Inflammatory macrophage (primary cell): ENCODE data around the gene TOX2.
"Not testable (repeated sequence)": the region's sequence is repeated elsewhere in the genome, so short reads cannot be mapped to it uniquely, and the experiment has no call there.

ENCODE experiments used
- DNase-seq, 2 donors: peaks; one replicate each; pipeline ENCODE4 v3.0.0-alpha.2; 2020 to 2022

The TOX2 gene

DNA sequence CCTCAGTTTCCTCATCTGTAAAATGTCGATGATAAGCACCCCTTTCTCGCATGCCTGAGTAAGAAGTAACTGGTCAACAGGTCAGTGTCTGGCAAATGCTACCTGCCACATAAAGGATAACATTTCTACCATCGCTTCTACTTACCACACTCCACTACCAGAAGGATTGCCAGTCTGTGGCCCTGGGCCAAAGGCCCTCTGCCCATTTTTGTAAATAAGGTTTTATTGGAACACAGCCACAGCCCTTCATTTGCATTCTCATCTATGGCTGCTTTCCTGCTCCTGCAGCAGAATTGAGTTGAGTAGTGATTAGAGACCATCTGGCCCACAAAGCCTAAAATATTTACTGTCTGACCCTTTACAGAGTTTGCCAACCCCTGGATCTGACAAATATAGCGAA is 121.8 kb downstream of the TOX2 start:
- DNase-seq: no peak

DNA sequence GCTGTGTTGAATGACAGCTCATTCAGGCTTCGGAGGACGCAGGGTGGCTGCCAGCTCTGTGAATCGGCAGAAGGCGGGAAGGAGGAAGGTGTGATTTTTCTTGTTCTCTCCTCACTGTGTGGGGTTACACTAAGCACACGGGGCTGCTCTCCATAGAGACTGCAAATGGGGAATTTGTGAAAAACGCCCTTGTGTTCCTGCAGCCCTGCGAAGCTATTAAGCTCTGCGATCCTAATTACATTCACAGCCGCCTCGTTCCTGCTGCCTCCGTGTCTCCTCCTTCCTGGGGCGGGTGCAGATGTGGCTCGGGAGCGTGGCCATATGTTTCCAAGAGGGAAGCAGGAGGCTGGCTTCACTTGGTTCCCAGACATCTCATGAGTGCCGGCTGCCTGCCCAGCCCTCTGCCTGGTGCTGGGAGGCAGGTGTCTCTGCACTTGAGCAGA is 124.0 kb downstream of the TOX2 start:
- no peak for DNase-seq

DNA sequence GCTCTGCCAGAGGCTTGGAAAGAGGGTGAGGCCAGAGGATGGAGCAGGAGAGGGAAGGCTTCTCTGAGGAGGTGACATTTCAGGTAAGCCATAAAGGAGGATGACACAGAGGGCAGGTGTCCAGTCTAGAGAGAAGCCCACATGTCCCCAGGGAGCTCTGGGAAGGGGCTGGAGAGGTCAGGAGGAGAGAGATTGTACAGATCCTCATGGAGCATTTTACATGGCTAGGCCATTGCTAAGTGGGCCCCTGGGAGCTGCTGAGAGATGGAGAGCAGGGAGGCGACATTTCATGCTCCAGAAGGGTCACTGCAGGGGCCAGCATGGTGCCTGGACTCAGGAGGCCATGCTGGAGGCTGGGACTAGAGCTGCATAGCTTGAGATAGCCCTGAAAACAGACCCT is 124.5 kb downstream of the TOX2 start:
- no peak for DNase-seq

DNA sequence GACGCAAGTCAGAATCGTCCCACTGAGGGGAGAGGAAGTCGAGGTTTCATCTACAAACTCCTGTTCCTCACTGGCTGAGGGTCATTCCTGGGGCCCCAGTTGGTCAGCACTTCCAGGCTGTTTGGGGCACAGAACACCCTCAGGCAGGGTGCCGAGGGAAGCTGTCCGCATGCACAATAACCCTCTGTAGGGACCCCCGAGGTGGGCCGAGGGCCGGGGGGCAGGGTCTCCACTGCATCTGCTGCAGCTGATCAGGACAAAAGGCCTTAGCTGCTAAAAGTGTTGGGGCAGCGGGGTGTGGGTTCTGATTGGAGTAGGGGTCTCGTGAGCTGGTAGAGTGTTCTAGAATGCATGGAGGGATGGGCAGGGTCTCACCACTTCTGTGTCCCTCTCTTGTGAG is 125.1 kb downstream of the TOX2 start:
- no peak for DNase-seq

DNA sequence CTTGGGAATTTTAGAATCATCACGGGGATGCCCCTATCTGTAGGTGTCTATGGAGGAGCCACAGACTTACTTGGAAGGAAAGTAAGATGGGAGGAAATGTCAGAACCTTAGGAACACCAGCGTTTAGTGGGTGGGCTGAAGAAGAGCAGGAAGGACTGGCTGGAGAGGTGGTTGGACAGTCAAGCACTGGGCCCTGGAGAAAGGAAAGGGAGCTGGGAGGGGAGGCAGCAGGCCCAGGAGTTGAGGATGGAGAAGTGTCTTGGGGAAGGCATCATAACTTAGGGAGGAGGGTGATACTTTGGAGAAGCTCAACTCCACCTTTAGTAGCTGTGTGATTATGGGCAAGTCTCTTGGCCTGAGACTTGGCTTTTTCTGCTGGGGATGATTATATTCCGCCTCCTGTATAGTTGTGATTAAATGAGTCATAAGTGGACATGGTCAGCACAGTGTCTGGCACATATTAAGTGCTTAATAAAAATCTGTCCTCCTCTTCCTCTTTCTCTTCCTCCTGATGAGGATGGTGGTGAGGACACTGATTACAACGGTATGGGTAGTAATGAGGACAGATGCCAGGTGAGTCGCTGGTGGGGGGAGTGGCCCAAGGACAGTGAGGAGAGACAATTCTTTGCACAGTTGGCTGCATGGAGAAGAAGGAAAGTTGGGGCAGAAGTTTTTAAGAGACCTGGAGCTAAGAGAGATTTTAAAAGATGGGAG is 125.7 kb downstream of the TOX2 start:
- DNase-seq: no peak

DNA sequence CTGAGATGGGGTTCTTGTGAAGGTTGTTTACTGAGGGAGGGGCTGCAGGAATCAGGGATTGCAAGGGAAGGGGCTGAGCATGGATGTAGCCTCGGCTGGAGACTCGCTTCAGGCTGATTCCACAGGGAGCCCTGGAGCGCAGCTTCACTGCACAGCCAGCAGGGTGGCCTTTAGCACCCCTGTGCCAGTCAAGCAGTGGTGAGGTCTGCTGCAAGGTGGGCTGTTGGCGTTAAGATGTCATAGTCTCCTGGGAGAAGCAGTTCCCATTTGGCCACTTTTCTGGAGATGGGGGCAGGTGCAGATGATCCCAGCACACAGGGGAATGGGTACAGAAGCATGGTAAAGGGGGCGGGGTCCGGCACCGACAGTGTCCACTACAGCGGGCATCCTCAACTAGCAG is 126.3 kb downstream of the TOX2 start:
- no peak for DNase-seq

DNA sequence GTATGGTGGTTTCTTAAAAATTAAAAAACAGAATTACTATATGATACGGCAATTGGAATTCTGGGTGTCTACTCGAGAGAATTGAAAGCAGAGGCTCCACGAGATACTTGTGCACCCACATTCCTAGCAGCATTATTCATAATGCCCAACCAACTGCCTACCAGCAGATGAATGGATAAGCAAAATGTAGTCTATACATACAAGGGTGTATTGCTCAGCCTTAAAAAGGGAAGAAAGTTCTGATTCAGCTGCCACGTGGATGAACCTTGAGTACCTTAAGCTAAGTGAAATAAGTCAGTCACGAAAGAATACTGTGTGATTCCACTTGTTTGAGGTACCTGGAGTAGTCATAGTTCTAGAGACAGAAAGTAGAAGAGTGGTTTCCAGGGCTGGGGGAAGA is 130.1 kb downstream of the TOX2 start:
- DNase-seq: not testable (repeated sequence)

DNA sequence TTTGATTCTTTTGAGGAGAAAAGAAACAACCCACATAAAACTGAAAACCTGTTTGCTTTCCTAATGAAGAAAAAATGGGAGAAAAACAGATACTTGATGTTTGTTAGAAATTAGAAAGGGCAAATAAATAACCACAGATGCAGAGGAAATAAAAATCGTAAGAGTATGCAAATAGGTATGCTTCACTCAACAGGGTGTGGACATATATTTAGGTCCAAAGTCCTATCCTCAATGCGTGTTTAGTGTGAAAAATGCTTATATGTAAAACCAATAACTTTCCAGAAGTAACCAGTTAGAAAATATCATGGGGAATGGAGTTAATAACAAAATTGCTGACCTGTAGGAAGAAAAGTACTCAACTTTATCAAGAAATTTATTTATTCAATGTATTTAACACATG is 135.7 kb downstream of the TOX2 start:
- no peak for DNase-seq

DNA sequence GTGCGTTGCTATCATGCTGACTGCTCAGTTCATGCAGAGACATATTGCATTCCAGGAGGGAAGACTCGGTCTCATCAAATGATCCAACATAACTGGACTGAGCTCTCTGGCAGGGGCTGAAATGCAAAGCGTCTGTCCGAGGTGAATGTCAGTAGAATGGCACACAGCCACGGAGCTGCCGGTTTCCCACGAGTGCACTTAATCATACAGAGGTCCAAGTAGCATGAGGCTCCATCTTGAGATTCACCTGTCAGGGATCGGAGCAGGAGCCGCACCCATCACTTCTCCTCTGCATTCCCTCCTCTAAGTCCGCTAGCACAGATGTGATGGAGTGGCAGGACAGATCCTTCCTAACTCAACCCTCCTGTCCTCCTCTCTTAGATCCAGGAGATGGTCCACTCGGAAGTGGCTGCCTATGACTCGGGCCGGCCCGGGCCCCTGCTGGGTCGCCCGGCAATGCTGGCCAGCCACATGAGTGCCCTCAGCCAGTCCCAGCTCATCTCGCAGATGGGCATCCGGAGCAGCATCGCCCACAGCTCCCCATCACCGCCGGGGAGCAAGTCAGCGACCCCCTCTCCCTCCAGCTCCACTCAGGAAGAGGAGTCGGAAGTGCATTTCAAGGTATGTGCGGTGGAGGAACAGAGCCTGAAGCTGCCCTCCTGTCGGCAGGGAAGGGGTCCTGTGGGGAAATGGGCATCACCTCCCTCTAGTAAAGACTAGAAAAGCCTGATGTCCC is 136.4 kb downstream of the TOX2 start:
- no peak for DNase-seq

DNA sequence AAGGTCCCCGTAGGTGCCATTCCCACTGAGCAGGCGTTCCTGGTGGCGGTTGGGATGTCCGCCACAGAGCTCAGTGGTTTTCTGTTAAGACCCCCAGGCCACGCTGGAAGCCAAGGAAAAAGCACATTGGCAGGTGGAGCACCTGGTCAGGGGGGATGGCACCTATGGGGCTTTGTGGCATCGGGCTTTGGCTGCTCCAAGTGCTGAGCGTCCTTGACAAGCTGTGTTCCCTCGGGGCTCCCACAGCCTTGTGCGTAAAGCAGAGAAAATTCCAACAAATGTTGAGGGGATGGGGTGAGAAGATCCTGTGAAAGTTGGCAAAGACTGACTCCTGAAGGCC is 137.0 kb downstream of the TOX2 start:
- DNase-seq: no peak

DNA sequence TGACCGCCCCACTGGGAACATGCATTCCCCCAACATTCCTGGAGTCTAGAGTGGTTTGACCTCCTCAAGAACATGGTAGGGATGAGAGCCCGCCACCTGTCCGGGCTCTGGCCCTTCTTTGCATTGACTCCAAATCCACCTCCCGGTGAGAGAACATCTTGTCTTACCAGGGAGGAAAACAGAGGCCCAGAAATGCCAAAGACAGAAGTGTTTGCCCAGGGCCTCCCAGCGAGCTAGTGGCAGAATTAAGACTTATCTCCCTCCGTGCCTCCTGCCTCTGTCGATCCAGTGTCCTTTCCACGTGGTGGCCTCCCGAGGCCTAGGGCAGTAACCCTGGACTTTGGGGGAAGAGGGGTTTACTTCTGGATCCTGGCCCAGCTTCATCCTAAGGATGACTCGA is 137.5 kb downstream of the TOX2 start:
- no peak for DNase-seq

DNA sequence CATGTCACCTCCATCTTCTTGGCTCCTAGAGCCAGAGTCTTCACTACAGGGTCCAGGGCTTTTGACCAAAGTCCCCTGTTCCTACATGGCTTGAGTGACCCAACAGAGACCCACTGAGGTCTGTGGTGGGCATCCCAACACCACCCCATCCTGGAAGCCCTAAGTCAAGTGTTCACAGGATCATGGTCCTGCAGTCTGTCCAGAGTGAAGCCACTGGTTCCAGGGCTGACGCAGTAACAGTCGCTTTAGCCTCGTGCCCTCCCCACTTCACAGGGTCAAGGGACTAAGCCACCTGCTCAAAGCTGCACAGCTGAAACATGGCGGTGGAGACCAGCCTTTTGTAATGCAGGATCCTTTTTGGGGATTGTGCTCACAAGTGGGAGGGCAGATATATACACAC is 138.4 kb downstream of the TOX2 start:
- no peak for DNase-seq

DNA sequence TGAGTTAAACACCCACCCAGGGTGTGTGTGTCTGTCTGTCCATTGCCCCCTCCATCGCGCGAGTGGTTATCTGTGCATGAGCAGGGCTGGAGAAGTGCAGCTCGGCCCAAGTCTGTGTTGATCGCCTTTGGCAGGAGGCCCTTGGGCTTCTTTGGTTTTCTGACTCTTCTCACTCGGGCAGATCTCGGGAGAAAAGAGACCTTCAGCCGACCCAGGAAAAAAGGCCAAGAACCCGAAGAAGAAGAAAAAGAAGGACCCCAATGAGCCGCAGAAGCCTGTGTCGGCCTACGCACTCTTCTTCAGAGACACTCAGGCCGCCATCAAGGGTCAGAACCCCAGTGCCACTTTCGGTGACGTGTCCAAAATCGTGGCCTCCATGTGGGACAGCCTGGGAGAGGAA is 139.5 kb downstream of the TOX2 start:
- no peak for DNase-seq

DNA sequence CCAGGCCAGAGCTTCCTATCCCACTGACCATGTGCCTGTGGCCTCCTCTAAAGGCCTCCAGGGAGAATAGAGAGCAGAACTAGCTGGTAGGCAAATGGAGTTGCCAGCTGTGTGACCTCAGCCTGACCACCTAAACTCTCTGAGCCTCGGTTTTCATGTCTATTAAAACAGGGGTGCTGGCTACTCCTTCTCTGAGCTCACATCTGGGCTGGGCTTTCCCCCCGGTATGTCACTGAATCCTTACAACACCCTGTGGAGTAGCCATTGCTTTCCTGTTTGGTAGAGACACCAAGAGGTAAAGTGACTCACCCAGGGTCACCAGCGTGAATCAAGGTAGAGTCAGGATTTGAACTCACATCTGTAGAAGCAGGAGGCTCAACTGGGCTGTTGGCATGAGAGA is 140.2 kb downstream of the TOX2 start:
- no peak for DNase-seq

DNA sequence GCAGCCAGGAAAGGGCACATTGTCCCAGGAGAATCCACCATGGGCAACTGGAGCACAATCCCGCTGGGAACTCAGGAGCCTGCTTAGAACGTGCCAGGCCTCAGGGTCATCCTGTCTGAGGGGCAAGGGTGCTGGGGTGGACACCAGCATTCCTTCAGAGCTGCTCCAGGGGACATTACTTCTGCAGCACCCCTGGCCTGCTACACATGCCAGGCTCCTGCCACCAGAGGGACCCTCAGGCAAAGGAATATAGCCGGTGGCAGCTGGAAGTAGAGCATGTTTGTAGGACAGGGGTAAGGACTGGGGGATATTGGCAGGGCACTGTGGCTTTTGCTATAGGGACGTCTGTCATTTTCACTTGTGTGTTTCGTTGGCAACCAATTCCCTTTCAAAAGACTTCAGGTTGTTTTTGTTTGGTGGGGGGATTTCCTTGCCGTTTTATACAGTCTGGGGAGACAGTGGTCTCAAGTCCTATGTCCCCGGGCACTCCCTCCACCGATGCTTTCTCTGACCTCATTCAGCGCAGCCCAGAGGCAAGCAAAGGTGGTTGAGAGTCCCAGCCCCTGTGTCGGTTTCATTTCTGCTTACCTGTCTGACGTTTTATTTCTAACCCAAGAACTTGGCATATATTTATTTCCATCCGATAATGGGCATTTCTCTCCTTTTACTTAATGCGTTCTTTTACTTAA is 141.5 kb downstream of the TOX2 start:
- DNase-seq: peak; percentile 57 to 59

DNA sequence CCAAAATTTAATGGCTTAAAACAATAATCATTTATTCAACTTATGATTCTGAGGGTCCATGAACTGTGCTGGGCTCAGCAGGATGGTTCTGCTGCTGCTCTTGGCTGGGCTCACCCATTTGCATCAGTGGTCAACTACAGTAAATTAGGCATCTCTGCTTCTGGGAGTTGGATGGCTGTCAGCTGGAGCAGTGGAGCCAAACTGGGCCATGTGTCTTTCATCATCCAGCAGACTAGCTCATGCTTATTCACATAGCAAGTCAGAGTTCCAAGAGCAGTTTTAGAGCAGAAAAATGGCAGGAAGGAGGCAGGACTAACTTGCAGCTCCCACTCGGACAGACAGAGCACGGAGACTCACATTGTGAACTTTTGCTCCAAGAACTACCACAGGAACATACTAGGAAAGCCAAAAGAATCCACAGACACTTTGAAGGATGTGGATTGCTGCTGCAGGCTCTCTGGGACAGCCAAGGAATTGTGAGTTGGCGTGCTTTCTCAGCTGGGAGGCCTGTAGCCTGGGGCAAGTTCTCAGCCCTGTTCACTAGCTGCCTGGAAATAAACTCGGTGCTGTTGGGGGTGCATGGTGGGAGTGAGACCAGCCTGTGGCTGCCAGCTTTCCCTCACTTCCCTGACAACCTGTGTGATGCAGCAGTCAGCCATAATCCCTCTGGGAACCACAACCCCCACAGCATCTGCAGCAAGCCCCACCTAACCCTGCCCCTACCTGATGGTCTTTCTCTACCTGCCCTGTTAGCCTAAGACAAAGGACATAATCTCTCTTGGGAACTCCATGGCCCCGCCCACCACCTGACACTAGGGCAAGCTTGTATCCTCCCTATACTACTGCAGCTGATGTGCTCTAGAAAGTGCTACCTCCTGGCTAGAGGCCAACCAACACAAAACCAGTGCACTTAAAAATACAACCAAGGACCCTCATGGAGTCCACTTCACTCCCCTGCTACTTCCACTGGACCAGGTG is 143.3 kb downstream of the TOX2 start:
- DNase-seq: no peak

DNA sequence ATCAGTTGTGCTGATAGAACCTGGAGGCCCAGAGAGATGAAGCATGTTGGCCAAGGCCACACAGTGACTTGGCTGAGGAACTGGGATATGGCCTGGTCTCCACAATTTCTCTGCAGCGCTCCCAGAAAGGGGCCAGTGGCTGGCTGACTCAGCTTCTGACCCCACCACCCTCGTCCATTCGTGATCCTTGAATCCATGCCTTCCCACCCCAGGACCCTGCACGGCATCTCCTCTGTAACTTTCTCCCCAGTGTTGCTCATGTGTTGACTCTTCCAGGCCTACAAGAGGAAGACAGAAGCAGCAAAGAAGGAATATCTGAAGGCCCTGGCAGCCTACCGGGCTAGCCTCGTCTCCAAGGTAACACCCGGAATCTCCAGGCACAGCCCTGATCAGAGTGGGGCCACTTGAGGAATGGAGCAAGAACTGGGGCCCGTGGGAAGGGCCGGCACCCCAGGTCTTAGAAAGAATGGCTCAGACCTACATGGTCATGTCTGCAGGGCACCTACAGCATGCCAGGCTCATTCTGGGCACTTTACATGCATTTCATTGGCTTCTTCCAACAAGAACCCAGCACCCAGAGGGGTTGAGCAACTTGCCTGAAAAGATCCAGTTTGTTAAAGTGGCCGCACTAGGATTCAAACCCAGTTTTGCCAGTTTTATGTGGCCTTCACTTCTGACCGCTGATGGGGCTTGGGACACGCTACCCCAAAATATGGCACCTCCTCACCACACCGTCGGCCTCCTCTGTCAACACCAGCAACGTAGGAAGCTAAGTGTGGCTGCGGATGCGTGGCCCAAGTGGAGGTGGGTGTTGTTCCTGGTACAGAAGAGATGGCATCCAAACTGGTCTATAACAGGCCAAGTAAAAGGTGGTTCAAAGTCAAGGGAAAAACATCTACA is 150.1 kb downstream of the TOX2 start:
- no peak for DNase-seq

DNA sequence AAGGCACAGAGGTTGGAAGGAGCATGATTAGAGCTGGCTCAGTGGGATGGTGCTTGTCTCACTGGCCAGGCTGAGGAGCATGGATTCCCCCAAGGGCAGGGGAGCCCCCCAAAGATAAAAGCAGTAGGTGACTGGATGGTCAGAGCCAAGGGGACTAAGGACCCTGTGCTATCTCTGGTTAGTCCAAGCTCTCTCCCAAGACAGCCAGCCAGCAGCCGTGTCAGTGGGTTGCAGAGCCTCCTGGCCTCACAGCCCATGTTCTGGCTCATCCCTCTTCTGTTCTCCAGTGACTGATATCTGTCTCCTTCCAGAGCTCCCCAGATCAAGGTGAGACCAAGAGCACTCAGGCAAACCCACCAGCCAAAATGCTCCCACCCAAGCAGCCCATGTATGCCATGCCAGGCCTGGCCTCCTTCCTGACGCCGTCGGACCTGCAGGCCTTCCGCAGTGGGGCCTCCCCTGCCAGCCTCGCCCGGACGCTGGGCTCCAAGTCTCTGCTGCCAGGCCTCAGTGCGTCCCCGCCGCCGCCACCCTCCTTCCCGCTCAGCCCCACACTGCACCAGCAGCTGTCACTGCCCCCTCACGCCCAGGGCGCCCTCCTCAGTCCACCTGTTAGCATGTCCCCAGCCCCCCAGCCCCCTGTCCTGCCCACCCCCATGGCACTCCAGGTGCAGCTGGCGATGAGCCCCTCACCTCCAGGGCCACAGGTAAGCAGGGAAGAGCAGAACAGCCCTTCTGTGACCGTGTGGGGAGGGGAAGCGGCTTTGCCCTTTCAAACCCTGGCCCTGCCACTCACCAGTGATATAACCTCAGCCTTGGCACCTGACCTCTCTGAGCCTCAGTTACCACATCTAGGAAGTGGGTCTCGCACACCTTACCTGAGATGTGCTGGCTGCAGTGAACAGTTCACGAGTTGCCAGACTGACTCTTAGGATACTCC is 151.0 kb downstream of the TOX2 start:
- no peak for DNase-seq

DNA sequence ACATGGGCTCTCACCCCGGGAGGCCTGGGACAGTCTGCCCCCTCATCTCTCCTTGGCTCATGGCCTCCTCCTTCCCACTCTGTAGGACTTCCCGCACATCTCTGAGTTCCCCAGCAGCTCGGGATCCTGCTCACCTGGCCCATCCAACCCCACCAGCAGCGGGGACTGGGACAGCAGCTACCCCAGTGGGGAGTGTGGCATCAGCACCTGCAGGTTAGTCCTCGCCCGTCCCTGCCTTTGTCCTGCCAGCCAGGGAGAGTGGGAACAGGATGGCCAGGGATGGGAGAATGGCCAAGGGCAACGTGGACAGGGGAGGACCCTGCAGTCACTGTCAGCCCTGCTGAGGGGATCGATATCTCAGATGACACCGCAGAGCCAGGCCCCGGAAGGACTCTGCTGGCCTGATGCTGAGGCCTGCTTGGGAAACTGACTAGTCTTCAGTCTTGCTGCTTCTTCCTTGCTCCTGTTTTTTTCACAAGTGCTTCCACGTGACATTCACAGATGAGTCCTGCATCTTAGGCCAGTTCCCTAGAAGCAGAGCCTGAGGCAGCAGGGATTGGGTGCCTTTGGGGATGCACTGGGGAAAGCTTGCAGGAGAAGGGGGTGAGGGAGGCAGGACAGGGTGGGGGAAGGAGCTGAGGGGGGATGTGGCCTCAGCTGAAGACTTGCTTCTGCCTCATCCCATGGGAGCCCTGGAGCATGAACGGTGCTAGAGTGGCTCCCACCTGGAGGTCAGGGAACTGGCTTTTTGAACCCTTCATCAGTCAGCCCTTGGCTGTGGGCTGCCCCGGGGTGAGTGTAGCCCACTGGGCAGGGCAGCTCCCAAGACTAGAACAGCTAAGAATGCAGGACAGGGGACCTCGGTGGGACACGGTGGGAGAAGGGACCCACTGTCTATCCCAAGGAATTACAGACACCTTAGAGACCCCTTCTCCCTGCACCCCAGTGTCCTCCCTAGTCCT is 152.3 kb downstream of the TOX2 start:
- no peak for DNase-seq
